ENCODE data around the gene LPIN3.

Gene LPIN3

DNA sequence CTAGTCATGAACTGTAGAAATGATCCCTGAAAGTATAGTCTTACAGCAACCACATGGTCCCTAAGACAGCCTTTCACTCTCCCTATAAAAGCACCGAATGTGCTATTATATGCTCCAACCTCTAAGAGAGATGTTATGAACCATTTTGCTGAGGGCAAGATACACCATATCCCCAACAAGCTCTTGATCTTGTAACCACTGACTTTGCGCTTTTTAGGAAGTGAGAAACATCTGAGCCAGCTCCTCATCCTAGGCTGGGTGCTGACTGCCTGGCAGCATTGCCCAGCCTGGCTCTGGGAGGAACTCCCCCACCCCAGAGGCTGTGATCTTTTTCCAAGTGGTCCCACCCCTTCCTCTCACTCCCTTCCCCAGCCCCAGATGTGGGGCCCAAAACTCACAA, 29.1 kb downstream of the LPIN3 start:
- no peak for DNase-seq

DNA sequence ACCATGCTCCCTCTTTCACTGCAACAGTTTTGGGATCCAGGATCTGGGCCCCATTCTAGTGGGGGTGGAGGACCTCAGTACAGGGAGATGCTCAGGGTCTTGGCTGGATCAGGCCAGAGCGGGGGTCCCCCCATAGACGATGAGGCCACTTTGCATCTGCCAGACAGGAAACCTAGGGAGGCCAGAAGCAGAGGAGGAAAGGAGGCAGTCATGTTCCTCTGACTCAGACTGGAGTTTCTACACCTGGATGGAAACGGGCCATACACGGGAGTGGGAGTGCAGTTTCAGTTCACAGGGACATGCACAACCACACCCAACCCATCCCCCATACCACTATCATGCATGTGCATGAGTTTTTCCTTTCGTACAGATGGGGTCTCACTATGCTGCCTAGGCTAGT, 29.6 kb downstream of the LPIN3 start:
- DNase-seq, result no peak

DNA sequence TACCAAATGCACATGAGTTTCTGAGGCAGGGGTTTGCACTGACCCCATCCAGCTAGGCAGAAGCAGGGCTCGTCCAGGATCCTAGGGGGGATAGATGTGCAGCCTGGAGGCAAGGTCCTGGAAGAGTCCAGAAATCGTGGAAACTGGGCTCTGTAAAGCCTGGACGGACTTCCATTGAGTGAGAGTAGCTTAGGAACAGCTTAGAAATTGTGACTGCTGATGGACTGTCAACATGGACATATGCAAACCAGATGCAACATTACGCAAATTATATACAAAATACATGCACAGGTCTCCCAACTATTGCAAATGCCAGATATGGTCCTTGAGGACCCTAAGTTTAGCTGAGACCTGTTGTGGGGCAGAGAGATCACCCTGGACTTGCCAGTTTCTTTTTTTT, 30.8 kb downstream of the LPIN3 start:
- no peak for DNase-seq

DNA sequence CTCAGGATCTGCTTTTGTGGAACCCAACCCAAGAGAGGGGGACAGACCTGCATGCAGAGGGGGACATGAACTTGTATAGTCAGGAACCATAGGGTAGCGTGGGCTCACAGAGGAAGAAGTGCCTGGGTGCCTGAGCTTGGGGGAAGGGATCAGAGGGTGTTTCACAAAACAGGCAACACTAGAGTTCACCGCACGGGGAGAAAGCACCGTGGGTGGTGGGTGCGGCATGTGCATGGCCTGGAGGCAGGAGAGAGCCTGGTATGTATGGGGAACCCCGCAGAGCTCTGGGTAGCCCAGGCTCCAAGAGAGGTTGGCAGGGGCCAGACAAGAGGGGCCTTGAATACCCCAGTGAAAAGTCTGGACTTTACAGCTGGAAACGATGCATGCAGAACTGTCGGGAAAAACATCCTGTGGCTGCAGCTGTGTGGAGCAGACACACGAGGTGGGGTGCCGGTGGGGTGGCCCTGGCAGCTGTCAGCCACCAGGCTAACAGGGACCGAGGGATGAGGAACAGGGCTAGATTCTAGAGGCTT, 32.7 kb downstream of the LPIN3 start:
- no peak for DNase-seq

DNA sequence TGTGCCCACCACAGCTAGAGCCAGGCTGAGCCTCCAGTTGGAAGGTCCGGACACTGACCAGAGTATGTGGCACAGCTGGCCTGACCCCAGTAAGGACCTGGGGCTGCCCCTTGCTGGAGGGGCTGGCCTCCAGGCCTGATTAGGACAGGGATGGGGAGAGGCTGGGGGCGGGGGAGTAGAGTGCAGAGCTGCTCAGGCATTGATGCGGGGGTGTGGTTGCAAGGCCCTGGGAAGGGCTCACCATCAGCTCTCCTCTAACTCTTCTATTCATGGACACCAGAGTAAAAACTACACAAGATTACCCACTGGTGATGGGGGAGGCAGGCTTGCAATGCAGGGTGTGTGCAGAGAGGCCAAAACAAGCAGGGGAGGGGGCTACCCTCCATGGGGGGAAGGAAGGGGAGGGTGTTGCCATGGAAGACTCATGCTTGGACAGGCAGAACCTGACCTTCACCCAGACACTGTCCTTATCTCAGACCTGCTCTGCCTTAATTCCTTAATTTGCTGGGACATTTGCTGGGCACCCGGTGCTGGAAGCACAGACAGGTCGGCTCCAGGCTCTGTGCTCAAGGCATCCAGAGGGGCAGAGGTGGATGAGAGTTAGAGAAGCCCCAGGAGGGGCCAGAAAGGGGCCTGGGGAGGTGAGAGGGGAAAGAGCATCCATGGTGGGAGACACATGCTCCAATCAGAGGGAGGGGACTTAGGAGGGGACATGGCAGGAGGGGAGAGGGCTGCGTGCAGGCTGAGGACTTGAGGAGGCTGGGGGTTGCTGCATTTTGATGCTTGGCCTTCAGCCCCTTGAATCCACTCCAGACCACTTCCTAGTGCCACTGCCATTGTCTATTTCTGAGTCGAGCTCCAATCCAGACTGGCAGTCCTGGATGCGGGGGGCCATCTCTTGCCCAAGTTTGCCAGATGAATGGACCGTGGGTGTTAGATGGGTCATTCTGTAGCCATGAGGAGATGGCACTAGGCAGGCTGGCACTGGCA, 33.6 kb downstream of the LPIN3 start:
- no peak for DNase-seq

DNA sequence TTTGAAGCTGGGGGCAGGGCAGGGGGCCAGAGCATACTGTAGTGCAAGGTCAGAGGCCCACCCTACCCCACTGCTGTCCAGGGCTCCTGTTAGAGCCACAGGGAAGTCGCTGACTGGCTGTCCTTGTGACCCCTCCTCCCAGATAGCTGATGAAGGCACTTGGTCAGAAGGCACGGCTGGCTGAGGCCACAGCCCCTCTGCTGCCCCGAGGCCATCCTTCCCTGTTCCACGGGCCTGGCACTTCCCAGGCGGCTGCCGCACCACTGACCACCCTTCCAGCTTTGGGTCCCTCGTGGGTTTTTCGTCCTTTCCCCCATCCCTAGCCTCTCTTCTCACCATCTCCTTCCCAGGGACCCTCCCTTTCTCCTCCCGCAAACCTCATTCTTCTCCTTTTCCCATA, 35.2 kb downstream of the LPIN3 start:
- no peak for DNase-seq

DNA sequence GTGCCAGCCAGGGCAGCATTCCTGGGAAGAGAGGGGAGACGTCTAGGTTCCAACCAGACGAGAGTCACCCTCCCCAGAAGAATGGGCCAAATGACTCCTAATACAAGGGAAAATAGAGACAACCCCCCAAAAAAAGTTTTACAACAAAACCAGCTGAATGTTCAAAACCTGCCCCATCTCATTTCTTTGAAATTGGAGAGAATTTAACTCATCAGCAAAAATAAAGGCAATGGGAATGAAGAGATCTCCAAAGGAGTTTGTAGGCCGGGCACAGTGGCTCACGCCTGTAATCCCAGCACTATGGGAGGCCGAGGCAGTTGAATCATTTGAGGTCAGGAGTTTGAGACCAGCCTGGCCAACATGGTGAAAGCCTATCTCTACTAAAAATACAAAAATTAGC, 35.7 kb downstream of the LPIN3 start:
- no peak for DNase-seq

DNA sequence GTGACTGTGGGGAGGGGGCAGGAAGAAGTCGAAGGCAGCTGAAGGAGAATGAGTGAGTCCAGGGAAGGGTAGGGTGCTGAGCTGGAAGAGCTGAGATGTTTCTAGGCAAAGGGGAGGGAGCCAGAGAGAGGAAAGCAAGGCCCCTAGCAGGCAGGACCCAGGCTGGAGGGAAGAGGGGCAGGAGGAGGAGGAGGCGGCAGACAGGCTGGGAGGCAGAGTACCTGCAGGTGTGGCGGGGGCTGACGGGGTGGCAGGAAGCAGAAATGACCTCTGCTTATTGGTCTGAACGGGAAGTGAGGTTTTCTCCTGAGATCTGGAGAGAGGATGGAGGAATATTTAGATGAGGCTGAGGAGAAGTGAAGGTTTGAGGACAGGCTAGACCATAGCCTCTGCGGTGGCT, 36.7 kb downstream of the LPIN3 start:
- no peak for DNase-seq

DNA sequence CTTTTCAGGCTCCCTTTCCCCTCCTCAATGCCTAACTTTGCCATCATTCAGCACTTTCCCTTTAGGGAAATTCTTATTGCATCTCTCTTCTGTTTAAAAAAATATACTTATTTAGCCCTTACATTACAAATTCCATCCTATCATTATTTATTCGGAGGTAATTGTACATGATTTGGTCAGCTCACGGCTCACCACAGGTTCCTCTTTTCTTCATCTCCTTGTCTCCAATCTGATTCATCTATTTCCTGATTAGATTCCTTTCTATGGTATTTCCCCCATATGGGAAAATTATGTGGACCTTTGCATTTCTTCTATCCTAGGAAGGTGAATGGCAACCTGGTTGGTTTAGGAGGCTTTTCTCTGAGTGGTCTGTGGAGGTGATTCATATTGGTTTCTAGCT, 38.9 kb downstream of the LPIN3 start:
- DNase-seq, result no peak

DNA sequence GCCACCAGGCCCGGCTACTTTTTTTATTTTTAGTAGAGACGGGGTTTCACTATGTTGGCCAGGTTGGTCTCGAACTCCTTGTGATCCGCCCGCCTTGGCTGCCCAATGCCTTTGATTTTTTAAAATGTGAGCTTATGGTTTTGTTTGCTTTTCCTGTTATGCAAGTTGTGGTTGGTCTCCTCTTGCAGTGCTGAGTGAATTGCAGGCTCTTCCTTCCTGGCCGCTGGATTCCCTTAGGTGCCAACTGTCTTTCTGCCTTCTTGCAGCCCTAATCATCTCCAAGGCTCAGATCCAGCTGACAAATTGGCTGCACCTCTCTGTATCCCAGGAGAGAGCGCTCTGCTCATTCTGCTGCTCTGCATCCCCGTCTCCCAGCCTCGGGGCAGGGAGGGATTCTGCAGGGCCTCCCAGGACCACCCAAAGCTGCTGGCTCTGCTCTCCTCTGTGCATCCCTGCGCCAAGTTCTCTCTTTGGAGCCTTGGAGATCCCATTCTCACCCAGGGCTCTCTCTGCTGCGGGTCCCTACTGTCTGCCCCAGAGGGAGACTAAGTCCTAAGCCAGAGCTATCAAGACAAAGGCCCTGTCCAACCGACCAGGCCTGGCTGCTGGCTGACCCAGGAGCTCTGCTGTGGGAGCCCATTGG, 40.1 kb downstream of the LPIN3 start:
- DNase-seq, result no peak

DNA sequence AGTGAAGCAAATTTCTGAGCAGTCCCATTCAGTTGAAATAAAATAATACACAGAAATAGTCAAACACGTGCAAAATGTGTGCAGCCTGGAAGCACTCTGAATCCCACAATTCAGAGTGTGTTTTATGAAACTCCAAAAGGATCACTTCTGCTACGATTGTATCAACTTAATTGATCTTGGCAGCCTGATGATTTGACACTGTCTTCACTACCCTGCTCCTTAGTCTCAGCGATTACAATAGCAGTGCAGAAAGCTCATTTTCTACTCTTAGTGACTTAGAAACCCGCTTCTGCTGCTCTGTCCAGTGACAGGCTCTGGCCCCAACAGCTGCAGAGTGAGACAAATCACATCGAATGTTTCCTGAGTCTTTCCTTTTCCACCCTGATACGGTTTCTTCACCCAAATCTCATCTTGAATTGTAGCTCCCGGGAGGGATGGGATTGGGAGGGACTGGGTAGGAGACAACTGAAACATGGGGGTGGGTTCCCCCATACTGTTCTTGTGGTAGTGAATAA, 42.2 kb downstream of the LPIN3 start:
- DNase-seq, result no peak

DNA sequence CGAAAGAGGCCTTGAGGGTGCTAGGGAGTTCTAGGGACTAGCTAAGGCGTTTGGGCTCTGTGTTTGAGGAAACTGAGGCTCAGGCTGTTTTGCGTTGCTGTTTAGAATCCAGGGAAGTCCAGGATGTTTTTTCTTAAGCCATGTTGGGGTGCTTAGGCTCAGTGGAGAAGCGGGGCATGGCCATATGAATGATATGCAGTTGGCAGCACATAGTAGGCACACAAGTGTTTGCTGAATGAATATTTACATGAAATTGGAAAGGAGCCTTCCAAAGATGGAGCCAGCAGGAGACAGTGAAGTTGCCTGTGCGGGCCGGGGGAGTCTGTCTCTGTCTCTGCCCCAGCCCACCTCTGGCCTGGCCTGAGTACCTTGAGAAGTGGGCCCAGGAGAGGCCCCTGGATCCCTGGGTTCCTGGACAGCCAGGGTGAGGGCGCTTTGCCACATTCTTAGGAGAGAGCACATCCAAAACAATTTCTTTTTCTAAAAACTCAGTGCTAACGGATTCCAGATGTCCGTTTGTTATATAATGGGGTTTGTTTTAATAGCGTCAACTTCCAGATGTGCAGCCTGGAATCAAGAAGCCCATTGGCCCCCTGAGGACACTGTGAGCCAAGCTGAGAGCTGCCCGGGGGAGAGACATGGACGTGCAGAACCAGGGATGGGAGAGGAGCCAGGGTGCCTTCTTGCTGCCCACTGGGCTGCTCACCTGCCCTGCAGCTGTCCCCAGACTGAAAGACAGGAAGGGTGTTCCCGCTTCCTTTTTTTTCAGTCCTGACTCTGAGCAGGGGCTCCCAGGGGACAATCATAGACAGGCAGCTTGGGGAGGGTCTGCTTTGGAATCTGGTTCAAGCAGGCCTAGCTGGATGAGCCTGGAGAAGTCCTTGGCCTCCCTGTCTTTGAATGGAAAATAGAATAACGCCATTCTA, 46.1 kb downstream of the LPIN3 start:
- DNase-seq, result no peak

DNA sequence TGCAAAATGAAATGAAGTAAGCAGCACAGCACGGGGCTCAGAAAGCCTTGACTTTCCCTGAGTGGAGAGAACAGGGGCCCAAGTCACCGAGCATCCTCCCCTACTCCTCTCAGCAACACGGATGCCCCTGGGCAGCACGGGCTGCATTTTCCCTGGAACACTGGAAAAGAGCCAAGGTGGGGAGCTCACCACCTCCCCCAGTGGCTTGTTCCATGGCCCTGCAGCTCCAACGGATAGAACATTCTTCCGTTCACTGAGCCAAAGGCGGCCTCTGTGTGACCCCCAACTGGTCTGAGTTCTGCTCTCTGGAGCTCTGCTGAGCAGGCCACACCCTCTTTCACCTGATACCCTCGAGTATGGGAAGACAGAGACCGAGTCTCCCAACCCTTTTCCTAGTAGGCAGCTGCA, 46.8 kb downstream of the LPIN3 start:
- DNase-seq, result no peak

DNA sequence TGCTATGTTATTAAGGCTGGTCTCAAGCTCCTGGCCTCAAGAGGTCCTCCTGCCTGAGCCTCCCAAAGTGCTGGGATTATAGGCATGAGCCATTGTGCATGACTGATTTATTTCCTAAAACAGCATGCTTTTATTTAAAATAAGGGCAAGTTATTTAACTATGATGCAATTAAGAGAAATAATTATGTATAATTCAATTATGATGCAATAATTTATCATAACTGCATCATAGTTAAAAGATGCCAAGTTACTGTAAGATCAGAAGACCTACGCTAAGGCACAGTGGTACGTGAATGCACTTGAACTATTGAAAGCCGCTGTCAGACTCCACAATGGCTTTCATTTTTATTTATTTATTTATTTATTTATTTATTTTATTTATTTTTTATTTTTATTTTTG, 50.3 kb downstream of the LPIN3 start:
- no peak for DNase-seq

DNA sequence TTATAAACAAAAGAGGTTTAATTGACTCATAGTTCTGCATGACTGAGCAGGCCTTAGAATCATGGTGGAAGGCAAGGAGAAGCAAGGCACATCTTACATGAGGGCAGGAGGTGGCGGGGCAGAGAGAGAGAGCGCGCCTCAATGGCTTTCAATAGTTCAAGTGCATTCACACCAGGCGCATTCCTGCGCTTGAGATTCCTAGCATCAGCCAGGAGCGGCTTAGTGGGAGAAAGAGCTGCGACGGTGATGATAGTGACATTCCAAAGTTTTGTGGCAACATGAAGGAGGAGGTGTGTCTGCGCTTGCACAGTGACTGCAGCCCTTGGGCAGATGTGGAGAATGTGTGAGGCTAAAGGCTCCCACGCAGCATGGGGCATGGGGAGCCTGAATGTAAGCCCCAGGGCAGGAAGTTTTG, 51.0 kb downstream of the LPIN3 start:
- no peak for DNase-seq

DNA sequence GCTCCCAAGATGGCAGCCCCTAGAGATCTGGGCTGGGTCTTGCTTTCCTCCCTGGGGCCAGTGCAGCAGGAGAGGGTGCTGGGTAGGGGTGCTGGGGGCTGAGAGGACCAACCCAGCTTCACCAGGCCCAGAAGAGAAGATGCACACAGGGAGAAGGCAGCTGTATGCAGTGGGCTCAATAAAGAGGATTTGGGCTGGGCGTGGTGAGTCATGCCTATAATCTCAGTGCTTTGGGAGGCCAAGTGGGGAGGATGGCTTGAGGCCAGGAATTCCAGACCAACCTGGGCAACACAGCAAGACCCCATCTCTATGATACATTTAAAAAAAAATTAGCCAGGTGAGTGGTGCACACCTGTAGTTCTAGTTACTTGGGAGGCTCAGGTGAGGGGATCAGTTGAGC, 51.7 kb downstream of the LPIN3 start:
- DNase-seq, result no peak

DNA sequence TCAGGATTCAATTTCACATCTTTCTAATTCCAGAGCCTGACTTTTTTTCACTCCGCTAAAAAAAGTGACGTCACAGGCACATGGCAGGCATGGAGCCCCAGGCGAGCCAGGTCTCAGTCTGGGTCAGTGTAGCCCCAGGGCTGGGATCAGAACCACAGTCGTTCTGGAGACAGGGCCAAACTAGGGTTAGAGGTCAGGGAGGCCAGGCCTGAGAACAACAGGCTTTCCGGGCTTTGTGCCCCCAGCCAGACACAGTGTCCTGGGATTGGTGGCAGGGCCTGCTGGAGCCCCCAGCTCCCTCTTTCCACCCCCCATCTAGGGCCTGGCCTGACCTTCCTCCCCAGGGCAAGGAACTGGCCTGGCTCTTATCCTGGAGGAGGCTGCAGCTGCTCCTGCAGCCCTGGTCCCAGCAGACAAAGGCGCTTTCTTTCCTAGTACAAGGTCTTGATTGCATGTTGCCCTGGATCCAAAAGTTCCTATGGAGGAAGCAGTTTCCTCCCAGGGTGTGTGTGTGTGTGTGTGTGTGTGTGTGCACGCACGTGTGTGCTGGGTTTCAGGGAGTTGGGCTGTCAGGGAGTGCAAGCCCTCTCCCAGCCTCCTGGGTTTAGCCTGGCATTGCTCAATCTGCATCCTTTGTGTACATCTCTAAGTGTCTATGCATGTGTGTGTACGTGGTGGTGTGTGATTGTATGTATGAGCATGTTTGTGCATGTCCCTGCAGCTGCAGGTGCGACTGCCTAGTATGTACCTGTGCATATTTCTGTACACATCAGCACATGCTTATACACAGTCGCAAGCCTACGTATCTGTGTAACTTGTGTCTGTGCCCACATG, 52.5 kb downstream of the LPIN3 start:
- DNase-seq, result no peak

DNA sequence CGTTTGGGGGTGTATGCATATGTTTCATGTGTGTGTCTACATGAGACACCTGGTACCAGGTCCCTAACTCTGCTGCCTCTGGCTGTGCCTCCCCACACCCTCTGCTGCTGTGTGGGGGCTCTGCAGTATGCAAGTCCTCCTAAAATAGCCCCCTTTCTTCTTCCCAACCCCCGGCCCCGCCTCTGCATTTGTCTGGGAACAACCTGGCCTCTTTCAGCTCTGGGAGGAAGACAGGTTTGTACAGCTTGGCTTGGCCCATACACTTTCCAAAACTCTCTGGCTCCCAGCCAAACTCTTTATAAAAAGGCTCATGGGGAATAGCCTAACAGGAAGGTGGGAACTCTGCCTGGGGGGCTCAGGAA, 53.1 kb downstream of the LPIN3 start:
- no peak for DNase-seq

DNA sequence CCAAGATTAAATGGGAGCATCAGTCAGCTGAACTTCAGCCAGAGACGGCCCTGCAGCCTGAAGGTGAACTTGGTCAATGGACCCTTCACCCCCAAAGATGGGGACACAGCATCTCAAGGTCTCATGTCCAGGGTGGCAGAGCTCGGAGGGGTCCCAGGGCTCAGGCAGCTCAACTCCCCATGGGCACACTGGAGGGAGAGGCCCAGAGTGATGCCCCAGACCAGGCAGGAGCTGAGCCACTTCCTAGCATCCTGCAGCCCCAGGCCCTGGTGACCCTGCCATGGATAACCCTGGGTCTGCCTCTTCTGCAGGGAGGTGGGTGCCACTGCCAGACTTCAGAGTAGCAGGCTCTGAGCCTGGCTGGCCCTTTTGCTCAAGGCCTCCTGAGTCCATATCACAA, 53.5 kb downstream of the LPIN3 start:
- DNase-seq, result no peak

DNA sequence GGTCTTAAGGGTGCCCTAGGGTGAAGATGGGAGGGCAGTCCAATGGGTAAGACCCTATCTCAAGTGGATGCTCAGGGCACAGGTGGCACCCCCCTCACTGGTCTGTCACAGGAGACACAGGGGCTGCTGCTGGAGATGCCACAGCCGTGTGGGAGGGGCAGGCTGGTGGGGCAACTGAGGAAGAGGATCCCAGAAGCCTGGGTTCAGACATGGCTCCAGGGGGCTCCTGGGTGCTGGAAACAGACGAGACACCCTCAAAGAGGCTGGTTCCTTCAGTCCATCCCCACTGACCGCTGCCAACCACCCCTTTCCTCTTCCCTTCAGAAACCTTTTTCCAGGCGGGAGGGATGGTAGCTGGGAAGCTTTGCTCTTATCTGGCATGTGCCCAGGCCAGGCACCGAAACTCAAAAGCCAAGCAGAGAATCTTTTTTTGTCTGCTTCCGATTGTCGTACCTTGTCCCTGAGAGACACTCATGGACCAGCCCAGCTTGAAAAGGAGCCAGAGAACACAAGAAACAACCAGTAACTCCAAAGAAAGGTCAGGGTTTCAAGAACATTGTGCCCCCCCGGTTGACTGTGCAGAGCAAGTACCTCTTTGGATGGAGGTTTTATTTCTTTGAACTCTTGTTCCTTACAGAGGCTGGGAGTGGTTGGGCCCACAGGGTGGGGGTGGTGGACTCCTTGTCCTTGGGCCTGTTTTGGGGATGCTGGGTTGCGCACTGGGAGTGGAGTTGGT, 54.5 kb downstream of the LPIN3 start:
- no peak for DNase-seq

All from NCI-H510A (cell line).